Cardiac fibroblast (primary cell): ENCODE measurements around the gene RCE1.
"Not testable (repeated sequence)": the region's sequence is repeated elsewhere in the genome, so short reads cannot be mapped to it uniquely, and the experiment has no call there.

Experiments
- DNase-seq, 2 donors: peaks; one replicate each; pipeline versions ENCODE4 v3.0.0 to v3.0.0-alpha.2; 2010; ENCODE audit warnings: low read depth in 2 of 2
- H3K4me3 ChIP-seq, 2 donors: replicated peaks in 1 of 2; 1 replicate in 1 of 2; 2 replicates in 1 of 2; pipeline ENCODE4 v1.5.1; 2011; ENCODE audit warnings: low read depth in 2 of 2, low read length in 2 of 2, mild to moderate bottlenecking in 2 of 2, moderate library complexity in 1 of 2
- CTCF ChIP-seq: IDR thresholded peaks from one replicate; pipeline ENCODE4 v1.5.1; 2011; ENCODE audit warnings: low read depth, mild to moderate bottlenecking, low read length, inconsistent platforms

RCE1 gene

GRCh38 chr11:66815646-66816045 is 27.6 kb upstream of the RCE1 start:
- TF ChIP-seq CTCF, result no peak
- no peak overlapping the region for H3K4me3 ChIP-seq
- peak in 1 of 2 donors; percentile 22 for DNase-seq

GRCh38 chr11:66818231-66818955 is 24.8 kb upstream of the RCE1 start:
- no peak for TF ChIP-seq CTCF
- H3K4me3 ChIP-seq, result no peak overlapping the region
- no peak for DNase-seq

GRCh38 chr11:66820381-66820780 is 22.9 kb upstream of the RCE1 start:
- DNase-seq, result no peak
- no peak overlapping the region for H3K4me3 ChIP-seq
- no peak for TF ChIP-seq CTCF

GRCh38 chr11:66820901-66821300 is 22.3 kb upstream of the RCE1 start:
- H3K4me3 ChIP-seq, result no peak overlapping the region
- TF ChIP-seq CTCF, result no peak
- DNase-seq, result no peak

- TF ChIP-seq CTCF, result no peak
- H3K4me3 ChIP-seq, result no peak overlapping the region
- DNase-seq, result no peak
These were observed 19.5 kb upstream of the RCE1 start for GRCh38 chr11:66823700-66824099.

- not testable (repeated sequence) for DNase-seq, H3K4me3 ChIP-seq
These were observed 18.7 kb upstream of the RCE1 start for GRCh38 chr11:66824573-66824972.

GRCh38 chr11:66834539-66834845 is 8.7 kb upstream of the RCE1 start:
- no peak overlapping the region for H3K4me3 ChIP-seq
- TF ChIP-seq CTCF, result no peak

More at GRCh38 chr11:66834539-66834845, 8.7 kb upstream of the RCE1 start:
- DNase-seq, result no peak
